ENCODE measurements around the gene ZBTB40. TPM values are rescaled to one million over a fixed set of nuclear protein-coding genes. Genes with fewer than 3 reads are reported as not detected.

The ZBTB40 gene
- total and polyA plus RNA-seq, 4 donors: 2.1 to 11.2 (median 4.6) TPM

GRCh38 chr1:22539510-22540118 is 88.0 kb downstream of the ZBTB40 start:
- Histone ChIP-seq H3K4me1 (ENCODE audit: control insufficient read depth in 4 of 4, insufficient read depth in 4 of 4, low read length in 3 of 4) (no peaks in the 10 kb centered on the region), H3K9ac (ENCODE audit: low read depth in 1 of 2, low read length in 2 of 2) (no peak overlapping the region), H3K36me3 (ENCODE audit: control insufficient read depth in 4 of 4, insufficient read depth in 3 of 4, low read depth in 1 of 4, low read length in 3 of 4) (no peaks in the 10 kb centered on the region), H3K9me3 (ENCODE audit: control insufficient read depth in 4 of 4, low read length in 3 of 4) (no peaks in the 10 kb centered on the region), H3K4me3 (ENCODE audit: low read depth in 1 of 3, low read length in 3 of 3) (no peak overlapping the region), H3K27me3 (ENCODE audit: control insufficient read depth in 4 of 4, insufficient read depth in 4 of 4, low read length in 3 of 4) (no peaks in the 10 kb centered on the region), H3K27ac (ENCODE audit: low read depth in 1 of 2, low read length in 2 of 2) (no peak overlapping the region)
- DNase-seq (ENCODE audit: low spot score): no peak
- 85% methylated on average over 16 of the region's 16 CpGs for WGBS
- TF ChIP-seq CTCF (IDR thresholded peaks at IDR 0.05; ENCODE audit: low read depth, low read length, missing input control): no peak
- no peak for TF ChIP-seq ATF3 (IDR thresholded peaks at IDR 0.05)
- no peak for TF ChIP-seq TAF1 (conservative IDR thresholded peaks at IDR 0.05)
- no peak for TF ChIP-seq RAD21 (IDR thresholded peaks at IDR 0.05)
- TF ChIP-seq JUND (IDR thresholded peaks at IDR 0.05): no peak

GRCh38 chr1:22540337-22540736 is 88.7 kb downstream of the ZBTB40 start:
- Histone ChIP-seq H3K36me3 (ENCODE audit: control insufficient read depth in 4 of 4, insufficient read depth in 3 of 4, low read depth in 1 of 4, low read length in 3 of 4) (no peaks in the 10 kb centered on the region), H3K9ac (ENCODE audit: low read depth in 1 of 2, low read length in 2 of 2) (no peak overlapping the region), H3K27ac (ENCODE audit: low read depth in 1 of 2, low read length in 2 of 2) (no peak overlapping the region), H3K4me3 (ENCODE audit: low read depth in 1 of 3, low read length in 3 of 3) (no peak overlapping the region), H3K4me1 (ENCODE audit: control insufficient read depth in 4 of 4, insufficient read depth in 4 of 4, low read length in 3 of 4) (no peaks in the 10 kb centered on the region), H3K27me3 (ENCODE audit: control insufficient read depth in 4 of 4, insufficient read depth in 4 of 4, low read length in 3 of 4) (no peaks in the 10 kb centered on the region), H3K9me3 (ENCODE audit: control insufficient read depth in 4 of 4, low read length in 3 of 4) (no peaks in the 10 kb centered on the region)
- 61% methylated on average over 5 of the region's 5 CpGs for WGBS
- TF ChIP-seq SP1 (IDR thresholded peaks at IDR 0.05) (no peak), REST (IDR thresholded peaks at IDR 0.05) (no peak), NR2F2 (IDR thresholded peaks at IDR 0.05) (no peak), HNF4G (IDR thresholded peaks at IDR 0.05) (no peak)
- no peak for DNase-seq (ENCODE audit: low spot score)

GRCh38 chr1:22542886-22543285 is 91.2 kb downstream of the ZBTB40 start:
- Histone ChIP-seq H3K27ac (ENCODE audit: low read depth in 1 of 2, low read length in 2 of 2) (no peak overlapping the region), H3K27me3 (ENCODE audit: control insufficient read depth in 4 of 4, insufficient read depth in 4 of 4, low read length in 3 of 4) (peaks cover 0 to 3% (median 0%) of the 10 kb centered on the region in 4 donors), H3K36me3 (ENCODE audit: control insufficient read depth in 4 of 4, insufficient read depth in 3 of 4, low read depth in 1 of 4, low read length in 3 of 4) (no peaks in the 10 kb centered on the region), H3K9ac (ENCODE audit: low read depth in 1 of 2, low read length in 2 of 2) (no peak overlapping the region), H3K9me3 (ENCODE audit: control insufficient read depth in 4 of 4, low read length in 3 of 4) (no peaks in the 10 kb centered on the region), H3K4me3 (ENCODE audit: low read depth in 1 of 3, low read length in 3 of 3) (no peak overlapping the region), H3K4me1 (ENCODE audit: control insufficient read depth in 4 of 4, insufficient read depth in 4 of 4, low read length in 3 of 4) (no peaks in the 10 kb centered on the region)
- 77% methylated on average over 9 of the region's 9 CpGs for WGBS
- no peak for DNase-seq (ENCODE audit: low spot score)
- TF ChIP-seq EGR1 (IDR thresholded peaks at IDR 0.05; ENCODE audit: low read depth in 2 of 2): no peak
- no peak for TF ChIP-seq FOXA1 (IDR thresholded peaks at IDR 0.05)
- no peak for TF ChIP-seq CTCF (IDR thresholded peaks at IDR 0.05; ENCODE audit: low read depth, low read length, missing input control)
- TF ChIP-seq NR2F2 (IDR thresholded peaks at IDR 0.05): no peak
- TF ChIP-seq HNF4G (IDR thresholded peaks at IDR 0.05): no peak
- TF ChIP-seq MAX (IDR thresholded peaks at IDR 0.05): no peak
- no peak for TF ChIP-seq ZBTB33 (IDR thresholded peaks at IDR 0.05)
- TF ChIP-seq HNF4A (conservative IDR thresholded peaks at IDR 0.05): no peak
- TF ChIP-seq GABPA (IDR thresholded peaks at IDR 0.05 in 1 of 2, conservative IDR thresholded peaks at IDR 0.05 in 1 of 2): no peak
- TF ChIP-seq YY1 (IDR thresholded peaks at IDR 0.05): no peak
- no peak for TF ChIP-seq FOXA2 (IDR thresholded peaks at IDR 0.05)
- no peak for TF ChIP-seq TAF1 (conservative IDR thresholded peaks at IDR 0.05)
- no peak for TF ChIP-seq JUND (IDR thresholded peaks at IDR 0.05)
- no peak for TF ChIP-seq RXRA (IDR thresholded peaks at IDR 0.05)
